HCT116 (cell line): ENCODE results near the gene SNRNP70. TPM values are rescaled to one million over a fixed set of nuclear protein-coding genes. Genes with fewer than 3 reads are reported as not detected.

Source experiments
- ATAC-seq: fragments of 200-7000 bp; cut with Tn5 transposase; 2 replicates; pipeline ENCODE4 v1.9.1; 2020; ENCODE audit warnings: mild to moderate bottlenecking, moderate library complexity
- BruUV-seq: library from RNA; stranded (reverse); fragments of 400-500 nt; replicated peaks from 2 replicates; lab custom pipeline; 2021; lab: Mats Ljungman, UMichigan
- CTCF ChIA-PET: fragments of 300-600 bp; sonication (Branson Sonifier 250); formaldehyde crosslinking; loops from one replicate; lab custom pipeline; 2021; ENCODE audit warnings: antibody characterized with exemption; lab: Charles Lee
- POLR2A ChIA-PET: fragments of 300-600, 350-600 bp; sonication (Branson Sonifier 250); formaldehyde crosslinking; loops from one replicate; lab custom pipeline; 2021; ENCODE audit warnings: antibody characterized with exemption; lab: Charles Lee
- RAD21 ChIA-PET, 2 experiments: fragments of 300-600 bp; sonication (Branson Sonifier 250); formaldehyde crosslinking; loops; one replicate each; lab custom pipeline; 2023; ENCODE audit warnings: low total read pairs in 2 of 2; ENCODE audit not compliant: uncharacterized antibody in 2 of 2, unreplicated experiment in 2 of 2, low non-redundant PET in 1 of 2; lab: Charles Lee
- DNase-seq: peaks from one replicate; pipeline ENCODE4 v3.0.0-alpha.2; 2010; ENCODE audit warnings: low read depth, low spot score
- H2AFZ ChIP-seq: fragments of 200-600 bp; shearing (Covaris generic), sonication (generic); 2 replicates; pipeline ENCODE4 v1.6.1; 2017; ENCODE audit warnings: low read depth, mixed run types, mixed read lengths, antibody characterized with exemption, low read length; ENCODE audit not compliant: poor library complexity, severe bottlenecking
- H3K27ac ChIP-seq: 2 replicates; pipeline ENCODE4 v1.5.1; 2012; ENCODE audit warnings: low read depth, low read length
- H3K27me3 ChIP-seq: fragments of 200-600 bp; sonication (generic); 2 replicates; pipeline ENCODE4 v1.6.1; 2016; ENCODE audit warnings: mixed run types, low read length, mixed read lengths; ENCODE audit not compliant: insufficient read depth
- H3K36me3 ChIP-seq, 2 experiments: fragments of 200-500 bp in 1 of 2; fragments of 200-600 bp in 1 of 2; sonication (Bioruptor generic) in 1 of 2; sonication (generic) in 1 of 2; 2 replicates each; pipeline versions ENCODE4 v1.5.1 to v1.6.1; 2014 to 2016; ENCODE audit warnings: low read length in 2 of 2, inconsistent platforms in 1 of 2, mixed read lengths in 1 of 2, mixed run types in 1 of 2; ENCODE audit not compliant: insufficient read depth in 2 of 2, control insufficient read depth in 1 of 2
- H3K4me1 ChIP-seq, 2 experiments: fragments of 200-600 bp in 1 of 2; sonication (generic) in 1 of 2; 2 replicates each; pipeline versions ENCODE4 v1.5.1 to v1.6.1; 2012 to 2017; ENCODE audit warnings: low read length in 2 of 2, inconsistent platforms in 1 of 2, mild to moderate bottlenecking in 1 of 2, mixed read lengths in 1 of 2, mixed run types in 1 of 2, moderate library complexity in 1 of 2; ENCODE audit not compliant: insufficient read depth in 2 of 2, control insufficient read depth in 1 of 2
- H3K4me2 ChIP-seq: fragments of 200-600 bp; sonication (generic); 2 replicates; pipeline ENCODE4 v1.6.1; 2017; ENCODE audit warnings: mixed run types, low read length, mixed read lengths
- H3K4me3 ChIP-seq, 2 experiments: fragments of 200-600 bp in 1 of 2; sonication (generic) in 1 of 2; replicated peaks in 1 of 2; 2 replicates each; pipeline ENCODE4 v1.5.1; 2011 to 2016; ENCODE audit warnings: low read length in 2 of 2, control low read depth in 1 of 2, low read depth in 1 of 2, mild to moderate bottlenecking in 1 of 2, mixed read lengths in 1 of 2, mixed run types in 1 of 2
- H3K79me2 ChIP-seq: fragments of 200-600 bp; sonication (generic); 2 replicates; pipeline ENCODE4 v1.6.1; 2017; ENCODE audit warnings: mild to moderate bottlenecking, mixed run types, low read length, moderate library complexity, mixed read lengths; ENCODE audit not compliant: insufficient read depth
- H3K9ac ChIP-seq: fragments of 200-600 bp; sonication (generic); 2 replicates; pipeline ENCODE4 v1.6.1; 2016; ENCODE audit warnings: low read length, mixed read lengths
- H3K9me2 ChIP-seq: fragments of 200-600 bp; sonication (generic), shearing (Covaris generic); 2 replicates; pipeline ENCODE4 v1.6.1; 2017; ENCODE audit warnings: mixed run types, mild to moderate bottlenecking, moderate library complexity; ENCODE audit not compliant: insufficient read depth
- H3K9me3 ChIP-seq, 2 experiments: fragments of 200-500 bp in 1 of 2; fragments of 200-600 bp in 1 of 2; sonication (Bioruptor generic) in 1 of 2; sonication (generic) in 1 of 2; 2 replicates each; pipeline ENCODE4 v1.6.1; 2014 to 2017; ENCODE audit warnings: low read length in 2 of 2, mixed read lengths in 2 of 2, inconsistent platforms in 1 of 2, low read depth in 1 of 2, mild to moderate bottlenecking in 1 of 2, mixed run types in 1 of 2, moderate library complexity in 1 of 2; ENCODE audit not compliant: control insufficient read depth in 1 of 2, insufficient read depth in 1 of 2
- H4K20me1 ChIP-seq: fragments of 200-600 bp; sonication (generic), shearing (Covaris generic); 2 replicates; pipeline ENCODE4 v1.6.1; 2017; ENCODE audit warnings: mixed run types, mild to moderate bottlenecking, moderate library complexity; ENCODE audit not compliant: insufficient read depth
- CBX3 ChIP-seq: IDR thresholded peaks from 2 replicates; pipeline ENCODE4 v1.6.1; 2012; ENCODE audit warnings: low read depth
- CEBPB ChIP-seq: IDR thresholded peaks from 2 replicates; pipeline ENCODE4 v1.6.1; 2012; ENCODE audit warnings: low read depth
- EZH2phosphoT487 ChIP-seq: fragments of 200-600 bp; IDR thresholded peaks from 2 replicates; pipeline ENCODE4 v1.6.1; 2018; ENCODE audit warnings: antibody characterized with exemption, borderline replicate concordance
- FOSL1 ChIP-seq: IDR thresholded peaks from 2 replicates; pipeline ENCODE4 v1.6.1; 2012; ENCODE audit warnings: low read depth
- JUND ChIP-seq: IDR thresholded peaks from 2 replicates; pipeline ENCODE4 v1.6.1; 2012
- POLR2A ChIP-seq: IDR thresholded peaks from 2 replicates; pipeline ENCODE4 v1.7.0; 2011; ENCODE audit warnings: borderline replicate concordance; ENCODE audit not compliant: insufficient read depth, insufficient read length; ENCODE audit errors: extremely low read depth
- POLR2AphosphoS5 ChIP-seq: IDR thresholded peaks from 2 replicates; pipeline ENCODE4 v1.6.1; 2011; ENCODE audit warnings: mild to moderate bottlenecking, low read depth, low read length, moderate library complexity
- RAD21 ChIP-seq: IDR thresholded peaks from 2 replicates; pipeline ENCODE4 v1.6.1; 2012; ENCODE audit warnings: low read depth, mild to moderate bottlenecking
- SIN3A ChIP-seq: IDR thresholded peaks from 2 replicates; pipeline ENCODE4 v1.6.1; 2012; ENCODE audit warnings: low read depth
- SP1 ChIP-seq: IDR thresholded peaks from 2 replicates; pipeline ENCODE4 v1.6.1; 2012; ENCODE audit warnings: low read depth
- SRF ChIP-seq: IDR thresholded peaks from 2 replicates; pipeline ENCODE4 v1.6.1; 2012; ENCODE audit warnings: low read depth
- TCF7L2 ChIP-seq: IDR thresholded peaks from 2 replicates; pipeline ENCODE4 v1.7.0; 2011; ENCODE audit warnings: borderline replicate concordance, inconsistent platforms; ENCODE audit not compliant: insufficient read depth, insufficient read length; ENCODE audit errors: extremely low read depth
- YY1 ChIP-seq: IDR thresholded peaks from 2 replicates; pipeline ENCODE4 v1.6.1; 2011; ENCODE audit warnings: low read length, low read depth, moderate library complexity, mild to moderate bottlenecking; ENCODE audit not compliant: insufficient replicate concordance; ENCODE audit errors: extremely low read depth
- ZNF274 ChIP-seq: fragments of 200-500 bp; sonication (Bioruptor generic); IDR thresholded peaks from 2 replicates; pipeline ENCODE4 v1.6.1; 2014; ENCODE audit warnings: mild to moderate bottlenecking, low read depth, low read length, inconsistent platforms
- intact Hi-C: fragments of 100-400 bp; cut with micrococcal nuclease; formaldehyde crosslinking; loops from 2 replicates; pipeline ENCODE4 v1.10.0; 2022
- total RNA-seq: library from RNA; stranded (reverse); gene quantifications from one replicate; pipeline ENCODE4 v1.2.1, GENCODE V29; 2021; ENCODE audit not compliant: unreplicated experiment
- TF ChIP-seq, protein P1 (sequence below), 3 experiments: fragments of 200-600 bp in 1 of 3; sonication (generic) in 1 of 3; IDR thresholded peaks in 2 of 3; conservative IDR thresholded peaks in 1 of 3; 2 replicates each; pipeline ENCODE4 v1.5.1; 2012 to 2017; ENCODE audit warnings: low read depth in 2 of 3, low read length in 2 of 3, antibody characterized with exemption in 1 of 3, borderline replicate concordance in 1 of 3, control low read depth in 1 of 3, mild to moderate bottlenecking in 1 of 3, mixed read lengths in 1 of 3, mixed run types in 1 of 3, moderate library complexity in 1 of 3; ENCODE audit not compliant: insufficient read depth in 1 of 3
- TF ChIP-seq, protein P2 (sequence below): IDR thresholded peaks from 2 replicates; pipeline ENCODE4 v1.6.1; 2012; ENCODE audit warnings: low read depth
- TF ChIP-seq, protein P3 (sequence below): IDR thresholded peaks from 2 replicates; pipeline ENCODE4 v1.6.1; 2012

The SNRNP70 gene
- total RNA-seq, 1 experiment from 2014 or later: 236 TPM

- H3K4me2 ChIP-seq: no peak overlapping the region
- H3K79me2 ChIP-seq: peaks cover 13% of the 10 kb centered on the region
- no peaks in the 10 kb centered on the region for H3K9me2 ChIP-seq
- no TSS peak for BruUV-seq
- DNase-seq: no peak
- H3K9ac ChIP-seq: no peak overlapping the region
- H3K27ac ChIP-seq: no peak overlapping the region
- ChIA-PET CTCF (no interaction called here), POLR2A (no interaction called here), RAD21 (no interaction called here)
- no peaks in the 10 kb centered on the region for H3K36me3 ChIP-seq
- H3K4me1 ChIP-seq: peaks cover 18 to 39% of the 10 kb centered on the region in 2 experiments
- no peaks in the 10 kb centered on the region for H3K9me3 ChIP-seq
- no peaks in the 10 kb centered on the region for H4K20me1 ChIP-seq
- intact Hi-C loops: loop anchor here (2.0 kb wide), 1 partner anchor 43 kb away; no protein-coding TSS in a partner anchor
- no peaks in the 10 kb centered on the region for H3K27me3 ChIP-seq
- ATAC-seq: no peak
- TF ChIP-seq SIN3A (no peak), JUND (no peak), ZNF274 (no peak), POLR2A (no peak), CEBPB (no peak), YY1 (no peak), SP1 (no peak), FOSL1 (no peak), EZH2phosphoT487 (no peak), POLR2AphosphoS5 (no peak), SRF (no peak), TCF7L2 (no peak), CBX3 (no peak), RAD21 (no peak)
- TF ChIP-seq, protein P1, sequence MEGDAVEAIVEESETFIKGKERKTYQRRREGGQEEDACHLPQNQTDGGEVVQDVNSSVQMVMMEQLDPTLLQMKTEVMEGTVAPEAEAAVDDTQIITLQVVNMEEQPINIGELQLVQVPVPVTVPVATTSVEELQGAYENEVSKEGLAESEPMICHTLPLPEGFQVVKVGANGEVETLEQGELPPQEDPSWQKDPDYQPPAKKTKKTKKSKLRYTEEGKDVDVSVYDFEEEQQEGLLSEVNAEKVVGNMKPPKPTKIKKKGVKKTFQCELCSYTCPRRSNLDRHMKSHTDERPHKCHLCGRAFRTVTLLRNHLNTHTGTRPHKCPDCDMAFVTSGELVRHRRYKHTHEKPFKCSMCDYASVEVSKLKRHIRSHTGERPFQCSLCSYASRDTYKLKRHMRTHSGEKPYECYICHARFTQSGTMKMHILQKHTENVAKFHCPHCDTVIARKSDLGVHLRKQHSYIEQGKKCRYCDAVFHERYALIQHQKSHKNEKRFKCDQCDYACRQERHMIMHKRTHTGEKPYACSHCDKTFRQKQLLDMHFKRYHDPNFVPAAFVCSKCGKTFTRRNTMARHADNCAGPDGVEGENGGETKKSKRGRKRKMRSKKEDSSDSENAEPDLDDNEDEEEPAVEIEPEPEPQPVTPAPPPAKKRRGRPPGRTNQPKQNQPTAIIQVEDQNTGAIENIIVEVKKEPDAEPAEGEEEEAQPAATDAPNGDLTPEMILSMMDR (IDR thresholded peaks at IDR 0.05 in 2 of 3, conservative IDR thresholded peaks at IDR 0.05 in 1 of 3; ENCODE audit: borderline replicate concordance in 1 of 3, insufficient read depth in 1 of 3, low read depth in 2 of 3, low read length in 2 of 3): no peak
- TF ChIP-seq, protein P2, sequence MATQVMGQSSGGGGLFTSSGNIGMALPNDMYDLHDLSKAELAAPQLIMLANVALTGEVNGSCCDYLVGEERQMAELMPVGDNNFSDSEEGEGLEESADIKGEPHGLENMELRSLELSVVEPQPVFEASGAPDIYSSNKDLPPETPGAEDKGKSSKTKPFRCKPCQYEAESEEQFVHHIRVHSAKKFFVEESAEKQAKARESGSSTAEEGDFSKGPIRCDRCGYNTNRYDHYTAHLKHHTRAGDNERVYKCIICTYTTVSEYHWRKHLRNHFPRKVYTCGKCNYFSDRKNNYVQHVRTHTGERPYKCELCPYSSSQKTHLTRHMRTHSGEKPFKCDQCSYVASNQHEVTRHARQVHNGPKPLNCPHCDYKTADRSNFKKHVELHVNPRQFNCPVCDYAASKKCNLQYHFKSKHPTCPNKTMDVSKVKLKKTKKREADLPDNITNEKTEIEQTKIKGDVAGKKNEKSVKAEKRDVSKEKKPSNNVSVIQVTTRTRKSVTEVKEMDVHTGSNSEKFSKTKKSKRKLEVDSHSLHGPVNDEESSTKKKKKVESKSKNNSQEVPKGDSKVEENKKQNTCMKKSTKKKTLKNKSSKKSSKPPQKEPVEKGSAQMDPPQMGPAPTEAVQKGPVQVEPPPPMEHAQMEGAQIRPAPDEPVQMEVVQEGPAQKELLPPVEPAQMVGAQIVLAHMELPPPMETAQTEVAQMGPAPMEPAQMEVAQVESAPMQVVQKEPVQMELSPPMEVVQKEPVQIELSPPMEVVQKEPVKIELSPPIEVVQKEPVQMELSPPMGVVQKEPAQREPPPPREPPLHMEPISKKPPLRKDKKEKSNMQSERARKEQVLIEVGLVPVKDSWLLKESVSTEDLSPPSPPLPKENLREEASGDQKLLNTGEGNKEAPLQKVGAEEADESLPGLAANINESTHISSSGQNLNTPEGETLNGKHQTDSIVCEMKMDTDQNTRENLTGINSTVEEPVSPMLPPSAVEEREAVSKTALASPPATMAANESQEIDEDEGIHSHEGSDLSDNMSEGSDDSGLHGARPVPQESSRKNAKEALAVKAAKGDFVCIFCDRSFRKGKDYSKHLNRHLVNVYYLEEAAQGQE: no peak
- TF ChIP-seq, protein P3, sequence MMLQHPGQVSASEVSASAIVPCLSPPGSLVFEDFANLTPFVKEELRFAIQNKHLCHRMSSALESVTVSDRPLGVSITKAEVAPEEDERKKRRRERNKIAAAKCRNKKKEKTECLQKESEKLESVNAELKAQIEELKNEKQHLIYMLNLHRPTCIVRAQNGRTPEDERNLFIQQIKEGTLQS: no peak
- no peak overlapping the region for H3K4me3 ChIP-seq
- H2AFZ ChIP-seq: no peak overlapping the region
These were observed 70.6 kb downstream of the SNRNP70 start for GRCh38 chr19:49155820-49156346.
